Spinal cord (tissue), 10 donors: ENCODE measurements around the gene TRERF1. TPM values are rescaled to one million over a fixed set of nuclear protein-coding genes. Genes with fewer than 3 reads are reported as not detected.

ENCODE experiments used
- DNase-seq, 6 donors: peaks; one replicate each; pipeline versions ENCODE4 v3.0.0 to v3.0.0-alpha.2; 2013 to 2015; ENCODE audit warnings: low spot score in 6 of 6, low read depth in 4 of 6
- H3K27ac ChIP-seq: one replicate; pipeline ENCODE4 v1.5.1; 2013; ENCODE audit warnings: low read depth, low read length, control low read depth
- H3K27me3 ChIP-seq: one replicate; pipeline ENCODE4 v1.6.1; 2013; ENCODE audit warnings: low read length; ENCODE audit not compliant: control insufficient read depth, insufficient read depth
- H3K36me3 ChIP-seq: one replicate; pipeline ENCODE4 v1.6.1; 2013; ENCODE audit warnings: low read length; ENCODE audit not compliant: control insufficient read depth, insufficient read depth
- H3K4me1 ChIP-seq: one replicate; pipeline ENCODE4 v1.6.1; 2013; ENCODE audit warnings: low read length; ENCODE audit not compliant: control insufficient read depth, insufficient read depth
- H3K4me3 ChIP-seq: one replicate; pipeline ENCODE4 v1.5.1; 2013; ENCODE audit warnings: low read depth, low read length, control low read depth
- H3K9me3 ChIP-seq: one replicate; pipeline ENCODE4 v1.6.1; 2013; ENCODE audit warnings: low read length; ENCODE audit not compliant: control insufficient read depth, insufficient read depth
- WGBS: methylation state at CpG from one replicate; pipeline ENCODE4 v1.1.5; 2013; ENCODE audit warnings: missing lambda C conversion rate; ENCODE audit not compliant: insufficient coverage; 5-methylcytosine and 5-hydroxymethylcytosine counted together
- polyA plus RNA-seq, 2 donors: library from polyadenylated mRNA; unstranded; fragments of 120-200 nt; gene quantifications; one replicate each; pipeline ENCODE4 v1.2.1, GENCODE V29; 2013; ENCODE audit not compliant: insufficient read length in 2 of 2
- total RNA-seq, 2 donors: library from RNA; depleted of rRNA in 1 of 2; stranded (reverse); fragments of 120-200 nt in 1 of 2; fragments of >200 nt in 1 of 2; gene quantifications; one replicate each; pipeline versions ENCODE4 v1.2.3 to v1.2.4, GENCODE V29; 2013 to 2014
- donor health status: healthy.

TRERF1 gene
- total and polyA plus RNA-seq, 4 donors, result 4.8 to 9.4 (median 7.4) TPM

- no peak overlapping the region for H3K4me3 ChIP-seq
- DNase-seq, result peak in 1 of 6 donors; percentile 25
- WGBS, result 88% methylated on average over 4 of the region's 10 CpGs
- H3K27me3 ChIP-seq, result no peaks in the 10 kb centered on the region
- H3K36me3 ChIP-seq, result peaks cover 21% of the 10 kb centered on the region
- H3K4me1 ChIP-seq, result peaks cover 10% of the 10 kb centered on the region
- H3K27ac ChIP-seq, result no peak overlapping the region
- H3K9me3 ChIP-seq, result no peaks in the 10 kb centered on the region
These were observed 191.8 kb downstream of the TRERF1 start for GRCh38 chr6:42259841-42260395.

- H3K27ac ChIP-seq, result no peak overlapping the region
- no peaks in the 10 kb centered on the region for H3K27me3 ChIP-seq
- H3K9me3 ChIP-seq, result no peaks in the 10 kb centered on the region
- no peak for DNase-seq
- peaks cover 10% of the 10 kb centered on the region for H3K4me1 ChIP-seq
- WGBS, result 96% methylated on average over 31 of the region's 31 CpGs
- no peak overlapping the region for H3K4me3 ChIP-seq
- H3K36me3 ChIP-seq, result peaks cover 25% of the 10 kb centered on the region
These were observed 192.4 kb downstream of the TRERF1 start for GRCh38 chr6:42259286-42259685.

- H3K27ac ChIP-seq, result no peak overlapping the region
- WGBS, result 63% methylated on average over 3 of the region's 3 CpGs
- H3K4me1 ChIP-seq, result peaks cover 10% of the 10 kb centered on the region
- peak in 2 of 6 donors; percentile 19 to 33 for DNase-seq
- H3K9me3 ChIP-seq, result no peaks in the 10 kb centered on the region
- no peaks in the 10 kb centered on the region for H3K27me3 ChIP-seq
- no peak overlapping the region for H3K4me3 ChIP-seq
- peaks cover 18% of the 10 kb centered on the region for H3K36me3 ChIP-seq
These were observed 194.1 kb downstream of the TRERF1 start for GRCh38 chr6:42257614-42258013.

- H3K4me1 ChIP-seq, result peaks cover 15% of the 10 kb centered on the region
- no peaks in the 10 kb centered on the region for H3K27me3 ChIP-seq
- no peaks in the 10 kb centered on the region for H3K9me3 ChIP-seq
- H3K27ac ChIP-seq, result no peak overlapping the region
- no peak overlapping the region for H3K4me3 ChIP-seq
- WGBS, result no CpG with 5 or more reads among the region's 3 CpGs
- peaks cover 18% of the 10 kb centered on the region for H3K36me3 ChIP-seq
- DNase-seq, result no peak
These were observed 194.7 kb downstream of the TRERF1 start for GRCh38 chr6:42257063-42257462.

GRCh38 chr6:42255050-42255449 is 196.7 kb downstream of the TRERF1 start:
- 77% methylated on average over 3 of the region's 5 CpGs for WGBS
- Histone ChIP-seq H3K9me3 (no peaks in the 10 kb centered on the region), H3K4me1 (peaks cover 19% of the 10 kb centered on the region), H3K27ac (no peak overlapping the region), H3K36me3 (peaks cover 14% of the 10 kb centered on the region), H3K4me3 (no peak overlapping the region), H3K27me3 (no peaks in the 10 kb centered on the region)
- no peak for DNase-seq

- no peak overlapping the region for H3K4me3 ChIP-seq
- H3K27me3 ChIP-seq, result no peaks in the 10 kb centered on the region
- DNase-seq, result no peak
- peaks cover 19% of the 10 kb centered on the region for H3K4me1 ChIP-seq
- H3K36me3 ChIP-seq, result peaks cover 14% of the 10 kb centered on the region
- WGBS, result 90% methylated on average over 9 of the region's 9 CpGs
- no peaks in the 10 kb centered on the region for H3K9me3 ChIP-seq
- H3K27ac ChIP-seq, result no peak overlapping the region
These were observed 197.2 kb downstream of the TRERF1 start for GRCh38 chr6:42254505-42254904.

GRCh38 chr6:42251911-42252637 is 199.7 kb downstream of the TRERF1 start:
- Histone ChIP-seq H3K4me3 (no peak overlapping the region), H3K27ac (peak overlapping the region; percentile 26), H3K9me3 (no peaks in the 10 kb centered on the region), H3K27me3 (no peaks in the 10 kb centered on the region), H3K36me3 (peaks cover 8% of the 10 kb centered on the region), H3K4me1 (peaks cover 19% of the 10 kb centered on the region)
- peak in 5 of 6 donors; percentile 33 to 86 (median 61) for DNase-seq
- 33% methylated on average over 4 of the region's 9 CpGs for WGBS

- peaks cover 19% of the 10 kb centered on the region for H3K4me1 ChIP-seq
- H3K27me3 ChIP-seq, result no peaks in the 10 kb centered on the region
- H3K27ac ChIP-seq, result peak overlapping the region; percentile 26
- H3K4me3 ChIP-seq, result no peak overlapping the region
- H3K36me3 ChIP-seq, result peaks cover 8% of the 10 kb centered on the region
- H3K9me3 ChIP-seq, result no peaks in the 10 kb centered on the region
- no peak for DNase-seq
- WGBS, result 57% methylated on average over 1 of the region's 1 CpG
These were observed 200.2 kb downstream of the TRERF1 start for GRCh38 chr6:42251500-42251899.

- Histone ChIP-seq H3K27ac (no peak overlapping the region), H3K9me3 (no peaks in the 10 kb centered on the region), H3K4me1 (peaks cover 19% of the 10 kb centered on the region), H3K4me3 (no peak overlapping the region), H3K36me3 (peaks cover 10% of the 10 kb centered on the region), H3K27me3 (no peaks in the 10 kb centered on the region)
- WGBS, result 25% methylated on average over 7 of the region's 10 CpGs
- peak; percentile 36 to 91 (median 64) for DNase-seq
These were observed 201.3 kb downstream of the TRERF1 start for GRCh38 chr6:42250274-42250931.
